ENCODE data around the gene TRIM68.
A peak's percentile ranks its signal among the peaks of the same experiment; 100 is the strongest.

TRIM68 gene

DNA sequence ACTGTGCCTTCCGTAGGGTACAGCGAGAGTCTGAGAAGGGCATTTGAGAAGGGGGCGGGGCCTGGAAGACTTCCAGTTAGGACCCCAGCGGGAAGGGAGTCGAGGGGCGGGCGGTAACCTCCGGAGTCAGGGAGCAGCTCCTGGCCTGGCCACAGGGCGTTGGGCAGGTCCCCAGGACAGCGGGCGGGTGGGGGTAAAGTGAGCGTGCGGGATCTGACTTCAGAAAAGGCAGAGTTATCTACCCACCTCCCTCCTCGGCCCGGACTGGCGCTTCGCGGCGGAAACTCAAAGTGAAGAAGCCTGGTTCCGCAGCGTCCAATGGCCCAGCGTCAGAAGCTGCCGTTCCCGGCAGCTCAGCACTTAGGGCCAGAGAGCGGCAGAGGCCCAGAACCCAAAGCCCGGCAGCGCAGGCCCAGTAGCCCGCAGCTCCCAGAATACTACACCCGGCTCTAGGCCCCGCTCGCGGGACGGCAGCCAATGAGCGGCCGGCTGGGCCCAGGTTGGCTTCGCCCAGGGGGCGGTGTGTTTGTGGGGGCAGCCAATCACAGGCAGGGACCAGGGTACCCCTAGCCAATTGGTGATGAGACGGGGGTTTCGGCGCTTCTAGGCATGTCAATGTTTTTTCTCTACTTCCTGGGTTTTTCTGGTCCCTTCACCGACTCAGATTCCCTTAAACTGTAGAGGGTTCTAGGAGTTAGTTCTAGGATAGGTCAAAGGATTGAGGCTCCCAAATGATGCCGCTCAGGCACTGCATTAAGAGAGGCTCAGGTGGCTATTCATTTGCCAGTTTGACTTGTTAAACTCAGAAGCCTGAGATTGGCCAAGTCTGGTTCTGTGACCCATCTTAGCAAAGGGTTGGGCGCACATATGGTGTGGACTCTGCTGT is at the start of gene TRIM68:
Gene TRIM68 (minus strand): TSS at position 451 of the 886 bp plus-strand sequence. CDS start 2,727 bp downstream, outside the sequence.
- DNase-seq = peak; percentile 70

- no peak for DNase-seq
Observed at GRCh38 chr11:4654635-4655369, 46.8 kb upstream of the TRIM68 start.

- DNase-seq = no peak
Observed at GRCh38 chr11:4647766-4648165, 39.7 kb upstream of the TRIM68 start.

- DNase-seq = no peak
Observed at GRCh38 chr11:4645974-4646373, 37.9 kb upstream of the TRIM68 start.

DNA sequence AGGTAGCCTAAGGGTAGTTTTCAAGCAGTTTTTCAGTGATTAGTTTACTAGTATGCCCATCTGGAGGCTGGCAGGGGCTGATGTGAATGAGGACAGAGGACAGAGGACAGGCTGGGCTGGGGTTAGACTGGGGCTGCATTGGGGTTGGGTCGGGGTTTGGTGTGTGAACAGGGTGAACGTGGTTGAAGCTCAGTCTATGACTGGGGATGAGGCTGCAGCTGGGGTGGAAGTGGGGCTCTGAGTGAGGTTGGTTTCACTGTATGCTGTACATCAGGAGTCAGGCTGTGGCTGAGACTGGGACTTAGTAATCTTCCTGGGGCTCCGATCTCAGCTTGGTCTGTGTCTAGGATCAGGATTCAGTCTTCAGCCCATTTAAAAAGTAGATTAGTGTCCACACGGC is 36.2 kb upstream of the TRIM68 start:
- DNase-seq = no peak

DNA sequence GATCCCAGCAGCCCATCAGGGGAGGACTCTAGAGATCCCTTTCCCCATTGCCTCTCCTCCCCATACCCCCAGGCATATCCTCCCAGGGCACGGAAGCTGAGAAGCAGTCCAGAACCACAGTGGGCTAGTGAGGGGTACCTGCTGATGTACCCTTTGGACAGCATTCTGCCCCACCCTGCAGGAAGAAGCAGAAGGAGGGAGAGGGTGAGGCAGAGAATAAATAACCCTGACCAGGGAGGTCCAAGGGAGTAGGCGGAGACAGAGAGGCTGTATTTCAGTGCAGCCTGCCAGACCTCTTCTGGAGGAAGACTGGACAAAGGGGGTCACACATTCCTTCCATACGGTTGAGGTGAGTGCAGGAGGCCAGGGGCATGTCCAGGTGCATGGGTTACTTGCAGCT is 35.7 kb upstream of the TRIM68 start, which contains the start of gene OR51E1:
Gene OR51E1 (plus strand): TSS at position 301 of the 400 bp plus-strand sequence. CDS start 8,545 bp downstream, outside the sequence.
- no peak for DNase-seq

DNA sequence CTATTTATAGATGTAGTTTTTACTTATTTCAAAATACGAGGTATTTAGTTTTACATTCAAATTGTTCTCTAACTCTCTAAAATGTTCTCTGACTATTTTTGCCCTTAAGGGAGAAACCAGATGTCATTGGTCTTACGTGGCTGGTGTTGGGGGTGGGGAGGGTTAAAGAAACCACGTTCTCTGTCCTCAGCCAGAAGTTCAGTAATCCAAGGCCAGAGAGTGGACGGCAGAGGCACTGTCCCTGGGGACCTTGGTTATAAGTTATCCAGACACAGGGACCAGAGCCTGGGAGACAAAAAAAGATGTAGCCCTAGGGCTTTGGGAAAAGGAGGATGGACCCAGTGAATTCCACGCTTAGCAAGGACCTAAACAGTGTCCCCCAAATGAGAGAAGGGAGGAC is 35.0 kb upstream of the TRIM68 start:
- DNase-seq = no peak

DNA sequence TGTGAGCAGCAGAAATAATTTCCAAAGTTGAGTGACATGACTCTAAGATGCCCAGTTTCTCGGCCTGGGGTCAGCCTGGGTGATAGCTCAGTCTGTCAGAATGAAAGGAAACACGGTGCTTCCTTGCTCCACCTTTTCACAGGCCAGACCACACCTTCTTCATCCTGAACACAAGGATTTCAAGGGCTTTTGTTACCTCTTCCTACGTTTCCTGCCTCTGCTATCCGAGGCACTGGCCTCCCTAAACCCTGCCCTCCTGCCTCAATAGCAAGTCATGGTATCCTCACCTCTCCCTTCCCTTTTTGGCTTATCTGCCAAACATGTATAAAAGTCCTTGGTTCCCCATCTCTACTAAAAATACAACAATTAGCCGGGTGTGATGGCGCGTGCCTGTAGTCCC is 34.0 kb upstream of the TRIM68 start:
- DNase-seq = no peak

DNA sequence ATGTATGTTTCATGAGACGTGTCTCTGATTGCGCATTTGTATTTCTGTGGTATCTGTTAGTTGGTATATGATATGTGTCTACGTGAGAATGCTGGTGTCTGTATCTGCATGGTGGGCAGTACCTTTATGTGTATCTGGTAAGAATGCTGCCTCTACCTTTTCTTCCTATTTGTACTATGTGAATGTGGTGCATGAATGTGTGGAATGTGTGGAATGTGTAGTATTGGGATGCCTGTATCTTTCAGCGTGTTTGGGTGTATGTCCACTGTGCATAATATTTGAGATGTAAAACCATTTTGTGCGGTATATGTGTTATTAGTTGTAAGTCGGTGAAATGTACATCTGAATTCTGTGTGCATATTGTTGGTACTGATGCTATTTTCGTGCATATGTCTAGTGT is 33.5 kb upstream of the TRIM68 start:
- DNase-seq = no peak

DNA sequence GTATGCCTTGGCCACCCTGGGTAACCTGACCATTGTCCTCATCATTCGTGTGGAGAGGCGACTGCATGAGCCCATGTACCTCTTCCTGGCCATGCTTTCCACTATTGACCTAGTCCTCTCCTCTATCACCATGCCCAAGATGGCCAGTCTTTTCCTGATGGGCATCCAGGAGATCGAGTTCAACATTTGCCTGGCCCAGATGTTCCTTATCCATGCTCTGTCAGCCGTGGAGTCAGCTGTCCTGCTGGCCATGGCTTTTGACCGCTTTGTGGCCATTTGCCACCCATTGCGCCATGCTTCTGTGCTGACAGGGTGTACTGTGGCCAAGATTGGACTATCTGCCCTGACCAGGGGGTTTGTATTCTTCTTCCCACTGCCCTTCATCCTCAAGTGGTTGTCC is 31.9 kb upstream of the TRIM68 start:
- DNase-seq = no peak

- DNase-seq = no peak
Observed at GRCh38 chr11:4637662-4638047, 29.6 kb upstream of the TRIM68 start.

DNA sequence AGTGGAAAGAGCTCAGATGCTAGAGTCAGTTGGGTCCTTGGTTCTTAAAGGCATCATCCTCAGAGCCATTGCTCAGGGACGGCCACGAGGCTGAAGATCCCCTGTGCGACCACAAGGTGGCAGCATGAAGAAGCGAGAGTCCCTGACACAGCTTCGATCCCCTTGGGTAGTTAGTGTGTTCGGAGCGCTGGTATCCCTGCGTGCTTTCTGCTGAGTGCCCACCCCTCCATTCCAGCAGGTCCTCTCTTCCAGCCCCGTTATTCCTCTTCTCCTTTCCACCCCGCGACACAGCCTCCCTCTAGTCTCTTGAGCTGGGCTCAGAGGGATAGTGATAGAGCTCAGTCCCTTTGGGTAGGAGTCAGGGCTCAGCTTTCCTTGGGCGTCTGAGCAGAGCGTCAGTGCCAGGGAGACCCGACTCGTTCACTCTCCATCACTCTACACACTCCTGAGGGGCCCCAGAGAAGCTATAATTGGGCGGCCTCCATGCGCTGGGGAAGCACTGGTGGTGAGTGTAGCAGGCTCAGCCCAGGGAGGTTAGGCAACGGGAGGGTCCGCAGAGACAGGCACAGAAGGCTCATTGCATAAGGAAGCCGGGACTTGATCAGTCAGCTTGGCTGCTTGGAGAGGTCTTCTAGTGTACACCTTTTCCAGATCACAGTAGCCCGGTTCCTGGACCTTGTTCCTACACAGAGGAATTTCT is 29.1 kb upstream of the TRIM68 start, which contains the start of gene OR51D1:
Gene OR51D1 (plus strand): TSS at position 516 of the 700 bp plus-strand sequence. CDS start 2,314 bp downstream, outside the sequence.
- peak; percentile 24 for DNase-seq

- no peak for DNase-seq
Observed at GRCh38 chr11:4636136-4636535, 28.1 kb upstream of the TRIM68 start.

DNA sequence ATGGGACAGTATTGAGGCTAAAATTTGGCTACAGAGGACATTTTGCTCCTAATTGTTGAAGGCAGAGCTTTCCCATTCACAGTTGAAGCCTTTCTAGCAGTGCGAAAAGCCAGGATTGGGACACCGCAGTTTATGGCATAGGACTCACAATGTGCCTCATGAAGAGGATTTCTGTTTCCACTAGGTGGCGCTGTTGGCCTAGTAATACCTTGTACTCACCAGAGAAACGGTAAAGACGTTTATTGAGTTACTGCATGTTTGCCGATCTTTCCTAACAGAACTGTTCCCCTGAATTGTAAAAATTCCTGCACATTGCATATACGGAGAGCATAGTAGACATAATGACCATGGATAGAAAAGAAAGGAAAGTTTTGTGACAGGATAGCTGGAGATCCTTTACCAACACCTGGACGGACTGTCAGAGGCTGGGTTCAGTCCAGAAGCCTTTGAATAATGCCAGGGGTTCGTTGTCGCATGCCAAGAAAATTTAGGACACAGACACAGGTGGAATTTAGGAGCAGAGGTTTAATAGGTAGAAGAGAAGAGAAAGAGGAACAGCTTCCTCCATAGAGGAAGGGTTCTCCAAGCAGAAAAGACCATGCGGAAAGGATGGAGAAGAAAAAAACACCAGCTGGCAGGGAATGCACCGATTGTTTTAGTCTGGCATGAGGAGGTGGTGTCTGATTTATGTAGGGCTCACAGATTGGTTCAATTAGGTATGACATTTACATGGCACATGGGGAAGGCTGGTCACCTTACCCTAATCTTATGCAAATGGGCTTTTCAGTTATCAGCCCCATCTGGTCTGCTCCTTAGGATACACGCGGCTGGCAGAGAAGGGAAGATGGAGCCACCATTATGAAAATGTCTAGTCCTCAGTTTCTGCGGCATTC is 18.4 kb upstream of the TRIM68 start:
- peak; percentile 29 for DNase-seq

DNA sequence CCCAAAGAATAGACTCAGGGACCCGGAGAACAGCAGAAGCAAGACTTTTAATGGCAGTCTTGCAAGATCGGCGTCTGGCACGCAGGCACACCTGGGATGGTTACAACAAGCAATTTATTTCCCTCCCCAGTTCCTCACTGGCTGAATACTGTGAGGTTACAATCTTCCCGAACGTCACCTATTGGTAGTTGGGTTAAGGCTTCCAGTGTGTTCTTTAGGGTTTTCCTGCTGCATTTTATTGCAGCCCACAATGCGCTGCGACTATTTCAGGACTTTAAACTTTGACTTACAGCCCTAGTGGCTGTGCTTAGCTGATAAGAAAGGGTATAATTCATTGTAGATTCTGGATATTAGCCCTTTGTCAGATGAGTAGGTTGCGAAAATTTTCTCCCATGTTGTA is 11.5 kb upstream of the TRIM68 start:
- DNase-seq = no peak

GRCh38 chr11:4615856-4616444 is 7.9 kb upstream of the TRIM68 start:
- no peak for DNase-seq

DNA sequence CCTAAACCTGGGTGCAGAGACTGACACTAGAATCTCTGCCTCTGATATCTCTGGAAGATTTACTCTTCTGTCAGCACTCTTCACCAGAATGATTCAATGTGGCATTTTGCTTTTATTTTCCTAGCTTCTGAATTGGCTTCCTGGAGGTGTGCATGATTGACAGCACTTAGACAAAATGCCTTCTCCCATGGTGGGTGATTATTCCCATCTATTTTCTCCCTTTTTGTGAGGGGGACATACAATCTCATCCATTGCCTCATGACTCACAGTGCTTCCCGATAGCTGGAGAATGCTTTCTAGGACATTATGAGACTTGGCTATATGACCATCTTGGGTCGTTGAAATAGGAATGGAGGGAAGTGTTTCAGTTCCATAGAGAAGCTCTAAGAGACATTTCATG is 4.0 kb upstream of the TRIM68 start:
- DNase-seq = no peak

GRCh38 chr11:4610258-4610935 is 2.4 kb upstream of the TRIM68 start:
- no peak for DNase-seq

- no peak for DNase-seq
Observed at GRCh38 chr11:4607096-4607495, 935 bp downstream of the TRIM68 start.

DNA sequence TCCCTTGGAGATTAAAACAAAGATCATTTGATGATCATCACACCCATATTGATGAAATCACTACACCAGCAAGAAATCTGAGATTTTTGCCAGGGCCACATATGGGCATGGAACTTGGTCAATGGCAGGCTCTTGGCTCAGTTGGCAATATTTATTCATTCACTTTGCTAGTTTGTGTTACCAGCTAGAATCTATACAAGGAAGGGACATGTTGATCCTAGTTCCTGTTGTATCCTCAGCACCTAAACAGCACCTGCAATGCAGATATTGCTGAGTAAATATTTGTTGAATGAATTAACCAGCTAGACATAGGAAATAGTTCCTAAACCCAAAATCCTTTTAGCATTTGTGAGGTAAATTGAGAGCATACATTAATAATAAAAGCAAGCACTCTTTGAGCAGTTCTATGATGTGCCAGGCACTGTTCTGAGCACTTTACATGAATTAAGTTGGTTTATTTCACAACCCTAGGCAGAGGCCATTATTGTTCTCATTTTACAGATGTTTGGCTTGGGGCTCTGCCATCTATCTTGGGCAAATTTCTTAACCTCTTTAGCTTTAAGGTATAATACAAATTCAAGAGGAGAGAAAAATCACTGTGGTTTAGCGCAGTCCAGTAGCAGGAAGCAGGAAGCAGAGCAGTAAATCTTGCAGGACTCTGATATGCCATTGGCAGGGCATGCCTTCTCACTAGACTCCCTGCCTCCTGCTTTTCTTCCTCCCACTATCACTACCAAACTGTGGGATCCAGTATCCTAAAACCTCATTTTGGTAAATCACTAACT is 1.6 kb downstream of the TRIM68 start:
- no peak for DNase-seq
